Liver (tissue), 9 donors: Measurements from ENCODE around the gene NKX1-1. TPM values are rescaled to one million over a fixed set of nuclear protein-coding genes. Genes with fewer than 3 reads are reported as not detected.

Source experiments
- DNase-seq: peaks from one replicate; pipeline ENCODE4 v3.0.0-alpha.2; 2017; ENCODE audit warnings: low spot score
- H3K27ac ChIP-seq, 2 donors: one replicate each; pipeline ENCODE4 v1.7.0; 2013; ENCODE audit warnings: inconsistent platforms in 2 of 2, low read length in 2 of 2, control low read depth in 1 of 2, low read depth in 1 of 2, mild to moderate bottlenecking in 1 of 2
- H3K27me3 ChIP-seq, 4 donors: one replicate each; pipeline versions ENCODE4 v1.6.1 to v1.7.0; 2013; ENCODE audit warnings: low read length in 3 of 4, inconsistent platforms in 1 of 4, mild to moderate bottlenecking in 1 of 4, moderate library complexity in 1 of 4; ENCODE audit not compliant: control insufficient read depth in 4 of 4, insufficient read depth in 4 of 4
- H3K36me3 ChIP-seq, 4 donors: one replicate each; pipeline versions ENCODE4 v1.6.1 to v1.7.0; 2013; ENCODE audit warnings: low read length in 3 of 4, mild to moderate bottlenecking in 3 of 4, low read depth in 1 of 4, moderate library complexity in 1 of 4; ENCODE audit not compliant: control insufficient read depth in 4 of 4, insufficient read depth in 3 of 4
- H3K4me1 ChIP-seq, 4 donors: one replicate each; pipeline versions ENCODE4 v1.6.1 to v1.7.0; 2013; ENCODE audit warnings: low read length in 3 of 4, mild to moderate bottlenecking in 3 of 4, moderate library complexity in 1 of 4; ENCODE audit not compliant: control insufficient read depth in 4 of 4, insufficient read depth in 4 of 4
- H3K4me3 ChIP-seq, 3 donors: one replicate each; pipeline versions ENCODE4 v1.6.1 to v1.7.0; 2013; ENCODE audit warnings: low read length in 3 of 3, control low read depth in 1 of 3, low read depth in 1 of 3, mild to moderate bottlenecking in 1 of 3
- H3K9ac ChIP-seq, 2 donors: one replicate each; pipeline ENCODE4 v1.7.0; 2013; ENCODE audit warnings: low read length in 2 of 2, mild to moderate bottlenecking in 2 of 2, moderate library complexity in 2 of 2, control low read depth in 1 of 2, low read depth in 1 of 2
- H3K9me3 ChIP-seq, 4 donors: one replicate each; pipeline versions ENCODE4 v1.6.1 to v1.7.0; 2013; ENCODE audit warnings: low read length in 3 of 4; ENCODE audit not compliant: control insufficient read depth in 4 of 4
- EGR1 ChIP-seq, 2 donors: IDR thresholded peaks; 2 replicates each; pipeline ENCODE4 v1.6.1; 2016 to 2018; ENCODE audit warnings: antibody characterized with exemption in 2 of 2, low read depth in 2 of 2
- FOXA1 ChIP-seq: IDR thresholded peaks from 2 replicates; pipeline ENCODE4 v1.6.1; 2016; ENCODE audit warnings: antibody characterized with exemption
- FOXA2 ChIP-seq: IDR thresholded peaks from 2 replicates; pipeline ENCODE4 v1.6.1; 2016; ENCODE audit warnings: antibody characterized with exemption
- GABPA ChIP-seq, 2 donors: IDR thresholded peaks in 1 of 2; conservative IDR thresholded peaks in 1 of 2; 2 replicates each; pipeline ENCODE4 v1.6.1; 2016; ENCODE audit warnings: antibody characterized with exemption in 2 of 2, mild to moderate bottlenecking in 1 of 2, moderate library complexity in 1 of 2
- HNF4A ChIP-seq, 2 donors: conservative IDR thresholded peaks; 2 replicates each; pipeline ENCODE4 v1.6.1; 2016; ENCODE audit warnings: antibody characterized with exemption in 2 of 2, mild to moderate bottlenecking in 2 of 2
- HNF4G ChIP-seq: IDR thresholded peaks from 2 replicates; pipeline ENCODE4 v1.6.1; 2016; ENCODE audit warnings: antibody characterized with exemption
- JUND ChIP-seq, 2 donors: IDR thresholded peaks; 2 replicates each; pipeline ENCODE4 v1.6.1; 2016; ENCODE audit warnings: antibody characterized with exemption in 2 of 2
- NR2F2 ChIP-seq: IDR thresholded peaks from 2 replicates; pipeline ENCODE4 v1.6.1; 2016; ENCODE audit warnings: antibody characterized with exemption
- RAD21 ChIP-seq, 2 donors: IDR thresholded peaks; 2 replicates each; pipeline ENCODE4 v1.6.1; 2016; ENCODE audit warnings: antibody characterized with exemption in 2 of 2, mild to moderate bottlenecking in 2 of 2
- REST ChIP-seq: IDR thresholded peaks from 2 replicates; pipeline ENCODE4 v1.6.1; 2016; ENCODE audit warnings: antibody characterized with exemption, mild to moderate bottlenecking
- RXRA ChIP-seq, 2 donors: IDR thresholded peaks; 2 replicates each; pipeline ENCODE4 v1.6.1; 2017 to 2018; ENCODE audit warnings: antibody characterized with exemption in 2 of 2, mild to moderate bottlenecking in 1 of 2
- SP1 ChIP-seq: IDR thresholded peaks from 2 replicates; pipeline ENCODE4 v1.6.1; 2018; ENCODE audit warnings: antibody characterized with exemption, mild to moderate bottlenecking
- TAF1 ChIP-seq: conservative IDR thresholded peaks from 2 replicates; pipeline ENCODE4 v1.6.1; 2016; ENCODE audit warnings: antibody characterized with exemption, mild to moderate bottlenecking
- YY1 ChIP-seq: IDR thresholded peaks from 2 replicates; pipeline ENCODE4 v1.6.1; 2016; ENCODE audit warnings: antibody characterized with exemption, mild to moderate bottlenecking
- ZBTB33 ChIP-seq: IDR thresholded peaks from 2 replicates; pipeline ENCODE4 v1.6.1; 2016; ENCODE audit warnings: antibody characterized with exemption
- WGBS: extraction: QIAGEN DNeasy Blood & Tissue Kit; methylation state at CpG from one replicate; pipeline ENCODE4 v1.1.7; 2013; 5-methylcytosine and 5-hydroxymethylcytosine counted together
- polyA plus RNA-seq, 2 donors: library from polyadenylated mRNA; stranded (reverse) in 1 of 2; unstranded in 1 of 2; fragments of 200-250 nt in 1 of 2; fragments of >200 nt in 1 of 2; fragmentation: Nextera tagmentation in 1 of 2; extraction: Ambion mirVana in 1 of 2; gene quantifications; one replicate each; pipeline versions ENCODE4 v1.2.1 to v1.2.3, GENCODE V29; 2013 to 2015
- total RNA-seq, 2 donors: library from RNA; depleted of rRNA; stranded (reverse); fragments of >200 nt; gene quantifications; one replicate each; pipeline ENCODE4 v1.2.3, GENCODE V29; 2014
- TF ChIP-seq, protein P1 (sequence below): IDR thresholded peaks from 2 replicates; pipeline ENCODE4 v1.6.1; 2016; ENCODE audit warnings: antibody characterized with exemption
- TF ChIP-seq, protein P2 (sequence below): fragments of 150-350 bp; IDR thresholded peaks from 2 replicates; pipeline ENCODE4 v1.5.1; 2017; ENCODE audit warnings: improper control_type of control experiment, low read depth, low read length; ENCODE audit not compliant: missing input control
- TF ChIP-seq, protein P3 (sequence below): IDR thresholded peaks from 2 replicates; pipeline ENCODE4 v1.6.1; 2016; ENCODE audit warnings: antibody characterized with exemption
- donor health status: healthy.
- donor health status: healthy.
- donor health status: healthy.
- donor health status: healthy.
- donor health status: healthy.

Gene NKX1-1
- total and polyA plus RNA-seq, 4 donors: not detected

- H3K9ac ChIP-seq: no peak overlapping the region
- 98% methylated on average over 12 of the region's 12 CpGs for WGBS
- no peak for DNase-seq
- H3K27ac ChIP-seq: no peak overlapping the region
- no peak overlapping the region for H3K4me3 ChIP-seq
- peaks cover 2 to 22% (median 13%) of the 10 kb centered on the region in 4 donors for H3K36me3 ChIP-seq
- no peaks in the 10 kb centered on the region for H3K9me3 ChIP-seq
- H3K27me3 ChIP-seq: no peaks in the 10 kb centered on the region
- no peak for TF ChIP-seq HNF4G
- no peak for TF ChIP-seq SP1
- no peak for TF ChIP-seq NR2F2
- TF ChIP-seq, protein P1, sequence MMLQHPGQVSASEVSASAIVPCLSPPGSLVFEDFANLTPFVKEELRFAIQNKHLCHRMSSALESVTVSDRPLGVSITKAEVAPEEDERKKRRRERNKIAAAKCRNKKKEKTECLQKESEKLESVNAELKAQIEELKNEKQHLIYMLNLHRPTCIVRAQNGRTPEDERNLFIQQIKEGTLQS: no peak
- TF ChIP-seq, protein P2, sequence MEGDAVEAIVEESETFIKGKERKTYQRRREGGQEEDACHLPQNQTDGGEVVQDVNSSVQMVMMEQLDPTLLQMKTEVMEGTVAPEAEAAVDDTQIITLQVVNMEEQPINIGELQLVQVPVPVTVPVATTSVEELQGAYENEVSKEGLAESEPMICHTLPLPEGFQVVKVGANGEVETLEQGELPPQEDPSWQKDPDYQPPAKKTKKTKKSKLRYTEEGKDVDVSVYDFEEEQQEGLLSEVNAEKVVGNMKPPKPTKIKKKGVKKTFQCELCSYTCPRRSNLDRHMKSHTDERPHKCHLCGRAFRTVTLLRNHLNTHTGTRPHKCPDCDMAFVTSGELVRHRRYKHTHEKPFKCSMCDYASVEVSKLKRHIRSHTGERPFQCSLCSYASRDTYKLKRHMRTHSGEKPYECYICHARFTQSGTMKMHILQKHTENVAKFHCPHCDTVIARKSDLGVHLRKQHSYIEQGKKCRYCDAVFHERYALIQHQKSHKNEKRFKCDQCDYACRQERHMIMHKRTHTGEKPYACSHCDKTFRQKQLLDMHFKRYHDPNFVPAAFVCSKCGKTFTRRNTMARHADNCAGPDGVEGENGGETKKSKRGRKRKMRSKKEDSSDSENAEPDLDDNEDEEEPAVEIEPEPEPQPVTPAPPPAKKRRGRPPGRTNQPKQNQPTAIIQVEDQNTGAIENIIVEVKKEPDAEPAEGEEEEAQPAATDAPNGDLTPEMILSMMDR: no peak
- TF ChIP-seq RXRA (IDR thresholded peaks at IDR 0.05): no peak
- TF ChIP-seq, protein P3, sequence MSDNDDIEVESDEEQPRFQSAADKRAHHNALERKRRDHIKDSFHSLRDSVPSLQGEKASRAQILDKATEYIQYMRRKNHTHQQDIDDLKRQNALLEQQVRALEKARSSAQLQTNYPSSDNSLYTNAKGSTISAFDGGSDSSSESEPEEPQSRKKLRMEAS: no peak
- TF ChIP-seq YY1: no peak
- no peak for TF ChIP-seq GABPA (IDR thresholded peaks at IDR 0.05 in 1 of 2, conservative IDR thresholded peaks at IDR 0.05 in 1 of 2)
- TF ChIP-seq REST: no peak
- no peak for TF ChIP-seq ZBTB33
- TF ChIP-seq FOXA2: no peak
- no peak for TF ChIP-seq HNF4A (conservative IDR thresholded peaks at IDR 0.05)
- no peak for TF ChIP-seq RAD21 (IDR thresholded peaks at IDR 0.05)
- TF ChIP-seq EGR1 (IDR thresholded peaks at IDR 0.05; ENCODE audit: low read depth in 2 of 2): no peak
- TF ChIP-seq JUND (IDR thresholded peaks at IDR 0.05): no peak
- TF ChIP-seq TAF1: no peak
- no peak for TF ChIP-seq FOXA1
- H3K4me1 ChIP-seq: no peaks in the 10 kb centered on the region
Measured at GRCh38 chr4:1381181-1381621, 25.0 kb downstream of the NKX1-1 start.
